Sigmoid colon (tissue), 7 donors: ENCODE data around the gene RBM4B. TPM values are rescaled to one million over a fixed set of nuclear protein-coding genes. Genes with fewer than 3 reads are reported as not detected.

ENCODE experiments used
- DNase-seq: peaks from one replicate; pipeline ENCODE4 v3.0.0-alpha.2; 2019
- H3K27ac ChIP-seq, 4 donors: fragments of 200-600 bp; sonication (generic); one replicate each; pipeline ENCODE4 v1.5.1; 2016 to 2019; ENCODE audit warnings: mild to moderate bottlenecking in 1 of 4
- H3K27me3 ChIP-seq, 3 donors: fragments of 200-600 bp; sonication (generic); one replicate each; pipeline ENCODE4 v1.5.1; 2019; ENCODE audit warnings: mild to moderate bottlenecking in 1 of 3
- H3K36me3 ChIP-seq, 4 donors: fragments of 200-600 bp; sonication (generic); one replicate each; pipeline ENCODE4 v1.5.1; 2016 to 2019
- H3K4me1 ChIP-seq, 4 donors: fragments of 200-600 bp; sonication (generic); one replicate each; pipeline ENCODE4 v1.5.1; 2017 to 2019
- H3K4me3 ChIP-seq, 4 donors: fragments of 200-600 bp; sonication (generic); one replicate each; pipeline ENCODE4 v1.5.1; 2017 to 2019; ENCODE audit warnings: mild to moderate bottlenecking in 2 of 4, moderate library complexity in 1 of 4
- H3K9me3 ChIP-seq, 4 donors: fragments of 200-600 bp in 3 of 4; sonication (generic) in 3 of 4; one replicate each; pipeline versions ENCODE4 v1.5.1 to v1.6.1; 2013 to 2019
- CTCF ChIP-seq, 4 experiments: fragments of 450-650 bp in 3 of 4; fragments of 200-600 bp in 1 of 4; IDR thresholded peaks; one replicate each; pipeline ENCODE4 v1.5.1; 2016 to 2019; ENCODE audit warnings: antibody characterized with exemption in 4 of 4, mild to moderate bottlenecking in 3 of 4, moderate library complexity in 2 of 4
- EP300 ChIP-seq, 4 donors: sonication (generic); formaldehyde crosslinking; IDR thresholded peaks; one replicate each; pipeline ENCODE4 v1.6.1; 2017; ENCODE audit warnings: antibody characterized with exemption in 4 of 4
- POLR2A ChIP-seq, 2 donors: fragments of 450-650 bp; IDR thresholded peaks; one replicate each; pipeline ENCODE4 v1.6.1; 2016; ENCODE audit warnings: antibody characterized with exemption in 2 of 2, mild to moderate bottlenecking in 2 of 2, moderate library complexity in 2 of 2
- POLR2AphosphoS5 ChIP-seq, 4 donors: sonication (generic); formaldehyde crosslinking; IDR thresholded peaks; one replicate each; pipeline ENCODE4 v1.6.1; 2017; ENCODE audit warnings: antibody characterized with exemption in 4 of 4
- WGBS, 2 donors: extraction: QIAGEN DNeasy Blood & Tissue Kit; methylation state at CpG; one replicate each; pipeline ENCODE4 v1.1.7; 2013; 5-methylcytosine and 5-hydroxymethylcytosine counted together
- intact Hi-C: fragments of 100-400 bp; cut with DNase I; formaldehyde crosslinking; loops from one replicate; pipeline ENCODE4 v1.15.1; 2023
- polyA plus RNA-seq, 3 donors: library from polyadenylated mRNA; stranded (reverse); fragments of 200-250 nt; gene quantifications; one replicate each; pipeline ENCODE4 v1.2.3, GENCODE V29; 2013
- total RNA-seq, 4 donors: library from RNA; depleted of rRNA; stranded (reverse); fragments of >200 nt; gene quantifications; one replicate each; pipeline ENCODE4 v1.1.0, GENCODE V29; 2016
- donor health status: healthy with polysubstance abuse.
- donor health status: Bipolar disorder and iron deficiency.
- donor health status: healthy.

Gene RBM4B
- total and polyA plus RNA-seq, 7 donors: 6.6 to 30.7 (median 14.0) TPM

GRCh38 chr11:66694732-66695207 lies 17.1 kb upstream of the RBM4B start:
- Histone ChIP-seq H3K4me3 (no peak overlapping the region), H3K27ac (no peak overlapping the region), H3K4me1 (no peaks in the 10 kb centered on the region), H3K27me3 (no peaks in the 10 kb centered on the region), H3K36me3 (no peaks in the 10 kb centered on the region), H3K9me3 (peaks cover 0 to 1% (median 0%) of the 10 kb centered on the region in 4 donors)
- 16 to 22% methylated on average over 6 of the region's 6 CpGs for WGBS, 2 donors
- intact Hi-C loops: loop anchor here (1.0 kb wide), 2 partner anchors 140 to 189 kb away; no protein-coding TSS in a partner anchor
- DNase-seq: peak; percentile 93
- TF ChIP-seq EP300 (IDR thresholded peaks at IDR 0.05): no peak
- TF ChIP-seq POLR2AphosphoS5 (IDR thresholded peaks at IDR 0.05): peak in 3 of 4 donors; percentile 20 to 35 (median 30)
- no peak for TF ChIP-seq POLR2A (IDR thresholded peaks at IDR 0.05)
- peak; percentile 86 to 96 (median 93) for TF ChIP-seq CTCF (IDR thresholded peaks at IDR 0.05)

- no peak for DNase-seq
- H3K27ac ChIP-seq: no peak overlapping the region
- no peaks in the 10 kb centered on the region for H3K4me1 ChIP-seq
- H3K4me3 ChIP-seq: no peak overlapping the region
- no peaks in the 10 kb centered on the region for H3K36me3 ChIP-seq
- intact Hi-C loops: loop anchor here (1.0 kb wide), 2 partner anchors 140 to 189 kb away; no protein-coding TSS in a partner anchor
- WGBS, 2 donors: 94 to 95% methylated on average over 13 of the region's 13 CpGs
- TF ChIP-seq CTCF (IDR thresholded peaks at IDR 0.05): no peak
- no peak for TF ChIP-seq EP300 (IDR thresholded peaks at IDR 0.05)
- TF ChIP-seq POLR2AphosphoS5 (IDR thresholded peaks at IDR 0.05): no peak
- no peak for TF ChIP-seq POLR2A (IDR thresholded peaks at IDR 0.05)
- no peaks in the 10 kb centered on the region for H3K9me3 ChIP-seq
- H3K27me3 ChIP-seq: no peaks in the 10 kb centered on the region
These were observed 16.3 kb upstream of the RBM4B start for GRCh38 chr11:66694056-66694410.

- intact Hi-C loops: loop anchor here (1.0 kb wide), 2 partner anchors 141 to 190 kb away; no protein-coding TSS in a partner anchor
- Histone ChIP-seq H3K27me3 (no peaks in the 10 kb centered on the region), H3K36me3 (no peaks in the 10 kb centered on the region), H3K4me3 (no peak overlapping the region), H3K9me3 (no peaks in the 10 kb centered on the region), H3K27ac (no peak overlapping the region), H3K4me1 (no peaks in the 10 kb centered on the region)
- no peak for DNase-seq
- no peak for TF ChIP-seq POLR2A (IDR thresholded peaks at IDR 0.05)
- TF ChIP-seq EP300 (IDR thresholded peaks at IDR 0.05): no peak
- no peak for TF ChIP-seq POLR2AphosphoS5 (IDR thresholded peaks at IDR 0.05)
- no peak for TF ChIP-seq CTCF (IDR thresholded peaks at IDR 0.05)
- 94% methylated on average over 15 of the region's 15 CpGs for WGBS, 2 donors
These were observed 15.8 kb upstream of the RBM4B start for GRCh38 chr11:66693356-66694055.

GRCh38 chr11:66692871-66693331 lies 15.2 kb upstream of the RBM4B start:
- intact Hi-C loops: no loop called here
- no peaks in the 10 kb centered on the region for H3K36me3 ChIP-seq
- H3K4me1 ChIP-seq: no peaks in the 10 kb centered on the region
- DNase-seq: no peak
- no peak for TF ChIP-seq POLR2AphosphoS5 (IDR thresholded peaks at IDR 0.05)
- no peak for TF ChIP-seq EP300 (IDR thresholded peaks at IDR 0.05)
- TF ChIP-seq CTCF (IDR thresholded peaks at IDR 0.05): no peak
- no peak for TF ChIP-seq POLR2A (IDR thresholded peaks at IDR 0.05)
- H3K27me3 ChIP-seq: no peaks in the 10 kb centered on the region
- H3K4me3 ChIP-seq: no peak overlapping the region
- H3K27ac ChIP-seq: no peak overlapping the region
- no peaks in the 10 kb centered on the region for H3K9me3 ChIP-seq
- WGBS, 2 donors: 92% methylated on average over 20 of the region's 20 CpGs
